Right lobe of liver (tissue), 4 donors: ENCODE measurements around the gene CD48.

ENCODE experiments used
- POLR2A ChIP-seq: fragments of 450-650 bp; IDR thresholded peaks from one replicate; pipeline ENCODE4 v1.6.1; 2017; ENCODE audit warnings: antibody characterized with exemption, mild to moderate bottlenecking
- TF ChIP-seq, protein P1 (sequence below), 4 donors: fragments of 200-600 bp in 3 of 4; fragments of 450-650 bp in 1 of 4; IDR thresholded peaks; one replicate each; pipeline versions ENCODE4 v1.5.1 to v1.8.0; 2016 to 2022; ENCODE audit warnings: antibody characterized with exemption in 4 of 4, mild to moderate bottlenecking in 2 of 4
- donor health status: DM: no; HTN: no; CAD: no.
- donor health status: DM: no; HTN: no; CAD: no.
- donor health status: DM: no; HTN: yes; CAD: no.

DNA sequence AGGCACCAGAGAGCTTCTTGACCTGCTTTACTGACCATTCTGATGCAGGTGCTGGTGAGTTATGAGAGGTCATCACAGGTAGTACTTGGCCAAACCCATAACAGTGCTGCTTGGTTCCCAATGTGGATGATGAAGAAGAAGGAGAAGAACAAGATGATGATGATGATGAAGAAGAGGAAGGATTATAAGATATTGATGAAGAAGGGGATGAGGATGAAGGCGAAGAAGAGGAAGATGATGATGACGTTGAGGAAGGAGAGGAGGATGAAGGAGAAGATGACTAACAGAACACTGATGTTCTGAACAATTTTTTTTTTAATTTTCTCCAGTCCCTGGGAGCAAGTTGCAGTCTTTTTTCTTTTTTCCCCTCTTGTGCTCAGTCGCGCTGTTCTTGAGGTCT is 40.9 kb downstream of the CD48 start:
- TF ChIP-seq, protein P1, sequence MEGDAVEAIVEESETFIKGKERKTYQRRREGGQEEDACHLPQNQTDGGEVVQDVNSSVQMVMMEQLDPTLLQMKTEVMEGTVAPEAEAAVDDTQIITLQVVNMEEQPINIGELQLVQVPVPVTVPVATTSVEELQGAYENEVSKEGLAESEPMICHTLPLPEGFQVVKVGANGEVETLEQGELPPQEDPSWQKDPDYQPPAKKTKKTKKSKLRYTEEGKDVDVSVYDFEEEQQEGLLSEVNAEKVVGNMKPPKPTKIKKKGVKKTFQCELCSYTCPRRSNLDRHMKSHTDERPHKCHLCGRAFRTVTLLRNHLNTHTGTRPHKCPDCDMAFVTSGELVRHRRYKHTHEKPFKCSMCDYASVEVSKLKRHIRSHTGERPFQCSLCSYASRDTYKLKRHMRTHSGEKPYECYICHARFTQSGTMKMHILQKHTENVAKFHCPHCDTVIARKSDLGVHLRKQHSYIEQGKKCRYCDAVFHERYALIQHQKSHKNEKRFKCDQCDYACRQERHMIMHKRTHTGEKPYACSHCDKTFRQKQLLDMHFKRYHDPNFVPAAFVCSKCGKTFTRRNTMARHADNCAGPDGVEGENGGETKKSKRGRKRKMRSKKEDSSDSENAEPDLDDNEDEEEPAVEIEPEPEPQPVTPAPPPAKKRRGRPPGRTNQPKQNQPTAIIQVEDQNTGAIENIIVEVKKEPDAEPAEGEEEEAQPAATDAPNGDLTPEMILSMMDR (IDR thresholded peaks at IDR 0.05): no peak
- no peak for TF ChIP-seq POLR2A
